KOPT-K1 (cell line): ENCODE measurements around the gene RDX.
"Not testable (repeated sequence)": the region's sequence is repeated elsewhere in the genome, so short reads cannot be mapped to it uniquely, and the experiment has no call there.

Source experiments
- H3K27ac ChIP-seq: fragments of 200-600 bp; sonication (generic); 2 replicates; pipeline ENCODE4 v1.5.1; 2016; ENCODE audit warnings: antibody characterized with exemption, mild to moderate bottlenecking, low read depth, low read length; ENCODE audit not compliant: poor library complexity, severe bottlenecking
- H3K36me3 ChIP-seq: fragments of 200-600 bp; sonication (generic); 2 replicates; pipeline ENCODE4 v1.5.1; 2017; ENCODE audit warnings: antibody characterized with exemption, mild to moderate bottlenecking, low read length, moderate library complexity; ENCODE audit not compliant: insufficient read depth
- H3K9me3 ChIP-seq: fragments of 200-600 bp; sonication (generic); 2 replicates; pipeline ENCODE4 v1.5.1; 2017; ENCODE audit warnings: antibody characterized with exemption, low read length, mild to moderate bottlenecking; ENCODE audit not compliant: insufficient read depth, poor library complexity, severe bottlenecking

The RDX gene

GRCh38 chr11:110314366-110315095, 18.1 kb upstream of the RDX start:
- H3K36me3 ChIP-seq, result no peaks in the 10 kb centered on the region
- no peak overlapping the region for H3K27ac ChIP-seq
- no peaks in the 10 kb centered on the region for H3K9me3 ChIP-seq

- no peak overlapping the region for H3K27ac ChIP-seq
- no peaks in the 10 kb centered on the region for H3K36me3 ChIP-seq
- H3K9me3 ChIP-seq, result no peaks in the 10 kb centered on the region
Measured at GRCh38 chr11:110312670-110313069, 16.3 kb upstream of the RDX start.

GRCh38 chr11:110311783-110312579, 15.6 kb upstream of the RDX start:
- H3K27ac ChIP-seq, result no peak overlapping the region
- H3K9me3 ChIP-seq, result no peaks in the 10 kb centered on the region
- H3K36me3 ChIP-seq, result no peaks in the 10 kb centered on the region

GRCh38 chr11:110308071-110308470, 11.7 kb upstream of the RDX start:
- H3K27ac ChIP-seq, result no peak overlapping the region
- H3K9me3 ChIP-seq, result no peaks in the 10 kb centered on the region
- no peaks in the 10 kb centered on the region for H3K36me3 ChIP-seq

- not testable (repeated sequence) for H3K27ac ChIP-seq, H3K36me3 ChIP-seq, H3K9me3 ChIP-seq
Measured at GRCh38 chr11:110306019-110306388, 9.6 kb upstream of the RDX start.

GRCh38 chr11:110305169-110306018, 9.0 kb upstream of the RDX start:
- no peak overlapping the region for H3K27ac ChIP-seq
- H3K36me3 ChIP-seq, result no peaks in the 10 kb centered on the region
- H3K9me3 ChIP-seq, result no peaks in the 10 kb centered on the region

- Histone ChIP-seq H3K9me3 (no peaks in the 10 kb centered on the region), H3K27ac (no peak overlapping the region), H3K36me3 (no peaks in the 10 kb centered on the region)
Measured at GRCh38 chr11:110303414-110303826, 7.0 kb upstream of the RDX start.

- Histone ChIP-seq H3K36me3 (no peaks in the 10 kb centered on the region), H3K9me3 (no peaks in the 10 kb centered on the region)
Measured at GRCh38 chr11:110301577-110301976, 5.2 kb upstream of the RDX start.

GRCh38 chr11:110301032-110301431, 4.6 kb upstream of the RDX start:
- no peak overlapping the region for H3K27ac ChIP-seq
- no peaks in the 10 kb centered on the region for H3K36me3 ChIP-seq
- no peaks in the 10 kb centered on the region for H3K9me3 ChIP-seq

More at GRCh38 chr11:110301577-110301976, 5.2 kb upstream of the RDX start:
- no peak overlapping the region for H3K27ac ChIP-seq

GRCh38 chr11:110299006-110299785, 2.8 kb upstream of the RDX start:
- Histone ChIP-seq H3K9me3 (no peaks in the 10 kb centered on the region), H3K27ac (no peak overlapping the region), H3K36me3 (no peaks in the 10 kb centered on the region)

GRCh38 chr11:110298301-110298765, 1.9 kb upstream of the RDX start:
- H3K9me3 ChIP-seq, result no peaks in the 10 kb centered on the region
- no peaks in the 10 kb centered on the region for H3K36me3 ChIP-seq
- no peak overlapping the region for H3K27ac ChIP-seq

GRCh38 chr11:110297726-110298300, 1.4 kb upstream of the RDX start:
- Histone ChIP-seq H3K27ac (no peak overlapping the region), H3K9me3 (no peaks in the 10 kb centered on the region)

GRCh38 chr11:110297076-110297725, 787 bp upstream of the RDX start:
- Histone ChIP-seq H3K27ac (no peak overlapping the region), H3K9me3 (no peaks in the 10 kb centered on the region)

More at GRCh38 chr11:110297726-110298300, 1.4 kb upstream of the RDX start:
- H3K36me3 ChIP-seq, result no peaks in the 10 kb centered on the region

More at GRCh38 chr11:110297076-110297725, 787 bp upstream of the RDX start:
- H3K36me3 ChIP-seq, result no peaks in the 10 kb centered on the region
